Activated CD4-positive, alpha-beta memory T cell treated with anti-CD3 and anti-CD28 coated beads, Interleukin-2, amount 10 ng/mL, durations not matched to agents 7 days and 5 days (primary cell): Measurements from ENCODE around the gene ACBD4. TPM values are rescaled to one million over a fixed set of nuclear protein-coding genes. Genes with fewer than 3 reads are reported as not detected.
A peak's percentile ranks its signal among the peaks of the same experiment; 100 is the strongest.

Experiments
- CTCF ChIA-PET: fragments of 350-600 bp; sonication (Branson Sonifier 250); formaldehyde crosslinking; loops from one replicate; lab custom pipeline; 2021; ENCODE audit warnings: antibody characterized with exemption, inconsistent platforms; lab: Charles Lee
- POLR2A ChIA-PET: fragments of 350-600 bp; sonication (Branson Sonifier 250); formaldehyde crosslinking; loops from one replicate; lab custom pipeline; 2021; ENCODE audit warnings: antibody characterized with exemption; lab: Charles Lee
- DNase-seq: peaks from one replicate; pipeline ENCODE4 v3.0.0-alpha.2; 2020
- H3K27ac Mint-ChIP-seq: one replicate; pipeline ENCODE4 v1.8.0; 2021; ENCODE audit warnings: mild to moderate bottlenecking, mixed read lengths
- H3K27me3 Mint-ChIP-seq: one replicate; pipeline ENCODE4 v1.8.0; 2021; ENCODE audit warnings: mixed read lengths
- H3K36me3 Mint-ChIP-seq: one replicate; pipeline ENCODE4 v1.8.0; 2021; ENCODE audit warnings: low read depth, mixed read lengths
- H3K4me1 Mint-ChIP-seq: one replicate; pipeline ENCODE4 v1.8.0; 2021; ENCODE audit warnings: mixed read lengths
- H3K4me3 Mint-ChIP-seq: one replicate; pipeline ENCODE4 v1.8.0; 2021; ENCODE audit warnings: mild to moderate bottlenecking, mixed read lengths
- H3K9me3 Mint-ChIP-seq: one replicate; pipeline ENCODE4 v1.8.0; 2021; ENCODE audit warnings: mixed read lengths
- total RNA-seq, 2 experiments: library from RNA; stranded (reverse); gene quantifications; one replicate each; pipeline ENCODE4 v1.2.3, GENCODE V29; 2021

The ACBD4 gene
- 10 to 100 TPM; 15.0 to 17.8 TPM for total RNA-seq

DNA sequence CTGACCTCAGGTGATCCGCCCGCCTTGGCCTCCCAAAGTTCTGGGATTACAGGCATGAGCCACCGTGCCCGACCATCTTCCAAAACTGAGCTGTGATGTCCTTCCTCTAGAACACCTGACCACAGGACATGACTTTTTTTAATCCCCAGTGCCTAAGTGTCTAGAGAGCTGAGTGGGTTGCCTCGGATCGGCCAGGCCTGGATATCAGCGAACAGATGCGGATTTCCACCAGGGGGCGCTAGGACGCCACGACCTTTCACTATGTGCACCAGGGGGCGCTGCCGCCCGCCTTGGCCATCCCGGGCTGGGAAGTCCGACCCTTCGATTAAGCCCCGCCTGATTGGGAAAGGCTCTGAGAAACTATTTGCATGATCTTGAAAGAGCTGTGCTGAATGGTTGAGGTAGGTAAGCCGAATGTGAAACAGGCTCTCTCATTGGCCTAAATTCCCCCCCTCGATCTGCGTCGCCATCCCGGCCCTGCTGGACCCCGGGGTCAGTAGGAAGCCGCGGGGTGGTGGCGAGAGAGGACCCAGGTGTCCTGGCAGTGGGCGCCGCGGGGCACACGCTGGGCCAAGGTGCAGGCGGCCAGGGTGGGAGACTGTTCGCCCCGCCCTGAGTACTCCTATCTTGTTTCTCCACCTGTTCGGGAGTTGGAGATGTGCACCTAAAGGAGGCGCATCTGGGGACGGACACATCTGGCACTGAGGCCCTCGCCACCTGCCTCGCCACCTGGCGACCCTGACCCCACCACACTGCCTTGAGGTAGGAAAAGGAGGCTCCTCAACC, at the start of gene ACBD4:
Gene ACBD4 (plus strand): TSS at position 496 of the 786 bp plus-strand sequence. CDS start 458 bp downstream, outside the sequence.
- Mint-ChIP-seq H3K9me3 (no peaks in the 10 kb centered on the region), H3K36me3 (no peaks in the 10 kb centered on the region), H3K27ac (peak within 1 kb of the TSS; percentile 66), H3K4me3 (peak within 1 kb of the TSS; percentile 87), H3K27me3 (peaks cover 9% of the 10 kb centered on the region), H3K4me1 (peaks cover 20% of the 10 kb centered on the region)
- ChIA-PET POLR2A (interaction anchor here (0.7 to 6.0 kb wide), 14 partner anchors 10 to 114 kb away, joined by 3 to 106 read pairs (median 5); partner anchors contain the start of genes HEXIM1, HEXIM2 and NMT1), CTCF (interaction anchor here (0.6 to 11.5 kb wide), 77 partner anchors 10 to 579 kb away, joined by 3 to 347 read pairs (median 5); partner anchors contain the start of genes DCAKD, EFTUD2, FMNL1 and FZD2)
- DNase-seq: peak; percentile 98

GRCh38 chr17:45086391-45086790, 49.1 kb upstream of the ACBD4 start:
- DNase-seq: no peak
- Mint-ChIP-seq H3K27me3 (no peaks in the 10 kb centered on the region), H3K4me3 (no peak overlapping the region), H3K36me3 (peaks cover 49% of the 10 kb centered on the region), H3K27ac (no peak overlapping the region), H3K9me3 (no peaks in the 10 kb centered on the region), H3K4me1 (peaks cover 7% of the 10 kb centered on the region)
- ChIA-PET CTCF (interaction anchor here (0.9 to 5.6 kb wide), 3 partner anchors 9 to 116 kb away, joined by 3 to 26 read pairs (median 6); no protein-coding TSS in a partner anchor), POLR2A (interaction anchor here (1.0 kb wide), 1 partner anchor 23 kb away, joined by 3 read pairs; no protein-coding TSS in a partner anchor)

DNA sequence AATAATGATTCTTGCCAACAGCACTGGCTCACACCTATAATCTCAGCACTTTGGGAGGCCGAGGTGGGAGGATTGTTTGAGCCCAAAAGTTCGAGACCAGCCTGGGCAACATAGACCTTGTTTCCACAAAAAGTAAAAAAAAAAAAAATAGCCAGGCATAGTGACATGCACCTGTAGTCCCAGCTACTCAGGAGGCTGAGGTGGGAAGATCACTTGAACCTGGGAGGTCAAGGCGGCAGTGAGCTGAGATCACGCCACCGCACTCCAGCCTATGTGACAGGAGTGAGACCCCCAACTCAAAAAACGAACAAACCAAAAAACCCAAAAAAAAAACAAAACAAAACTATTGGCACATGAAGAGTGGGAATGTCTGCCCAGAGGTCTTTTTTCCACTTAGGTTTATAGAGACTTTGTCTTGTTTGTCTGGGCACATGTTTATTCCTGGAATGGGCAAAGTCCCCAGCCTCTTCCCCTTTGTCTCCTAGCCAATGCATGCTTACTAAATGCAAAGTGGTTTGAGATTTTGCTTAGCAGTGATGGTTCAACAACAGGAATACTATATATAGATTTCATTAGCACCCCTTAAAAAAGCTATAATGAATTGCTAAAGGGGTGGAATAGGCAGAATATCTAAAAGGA, 48.5 kb upstream of the ACBD4 start:
- Mint-ChIP-seq H3K9me3 (no peaks in the 10 kb centered on the region), H3K36me3 (peaks cover 46% of the 10 kb centered on the region), H3K27me3 (no peaks in the 10 kb centered on the region), H3K4me1 (peaks cover 7% of the 10 kb centered on the region), H3K4me3 (no peak overlapping the region), H3K27ac (no peak overlapping the region)
- ChIA-PET CTCF (interaction anchor here (5.6 kb wide), 1 partner anchor 12 kb away, joined by 26 read pairs; no protein-coding TSS in a partner anchor), POLR2A (interaction anchor here (1.0 kb wide), 1 partner anchor 24 kb away, joined by 3 read pairs; no protein-coding TSS in a partner anchor)
- DNase-seq: no peak

- CTCF ChIA-PET: interaction anchor here (0.6 to 5.6 kb wide), 2 partner anchors 12 to 38 kb away, joined by 3 to 26 read pairs; no protein-coding TSS in a partner anchor
- no peaks in the 10 kb centered on the region for H3K27me3 Mint-ChIP-seq
Observed at GRCh38 chr17:45087504-45087975, 47.9 kb upstream of the ACBD4 start.

DNA sequence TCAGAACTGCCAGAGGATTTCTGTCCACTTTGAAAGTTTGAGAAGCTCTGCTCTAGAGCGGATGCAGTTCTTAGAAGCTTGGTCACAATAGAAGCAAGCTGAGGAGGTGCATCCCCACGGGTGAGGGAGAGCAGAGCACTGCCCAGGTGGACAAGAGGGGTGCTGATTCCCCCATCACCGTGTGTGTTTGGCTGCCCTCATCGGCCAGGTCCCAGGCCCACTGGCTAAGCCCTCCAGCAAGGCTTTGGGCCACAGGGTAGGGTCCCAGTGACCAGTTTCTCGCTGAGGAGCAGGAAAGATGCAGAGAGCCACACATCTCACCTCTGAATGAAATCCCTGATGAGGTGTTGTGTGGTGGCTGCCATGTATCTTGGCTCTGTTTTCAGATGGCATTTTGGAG, 47.5 kb upstream of the ACBD4 start:
- peaks cover 7% of the 10 kb centered on the region for H3K4me1 Mint-ChIP-seq
- ChIA-PET CTCF (interaction anchor here (0.6 to 5.6 kb wide), 2 partner anchors 11 to 39 kb away, joined by 3 to 26 read pairs; no protein-coding TSS in a partner anchor), POLR2A (interaction anchor here (0.7 kb wide), 1 partner anchor 9 kb away, joined by 3 read pairs; no protein-coding TSS in a partner anchor)
- H3K9me3 Mint-ChIP-seq: no peaks in the 10 kb centered on the region
- no peaks in the 10 kb centered on the region for H3K27me3 Mint-ChIP-seq
- no peak for DNase-seq
- H3K27ac Mint-ChIP-seq: no peak overlapping the region
- H3K4me3 Mint-ChIP-seq: no peak overlapping the region
- H3K36me3 Mint-ChIP-seq: peaks cover 50% of the 10 kb centered on the region

More at GRCh38 chr17:45087504-45087975, 47.9 kb upstream of the ACBD4 start:
- POLR2A ChIA-PET: interaction anchor here (0.7 kb wide), 1 partner anchor 9 kb away, joined by 3 read pairs; no protein-coding TSS in a partner anchor
- peaks cover 7% of the 10 kb centered on the region for H3K4me1 Mint-ChIP-seq
- H3K9me3 Mint-ChIP-seq: no peaks in the 10 kb centered on the region
- no peak for DNase-seq
- no peak overlapping the region for H3K4me3 Mint-ChIP-seq
- H3K27ac Mint-ChIP-seq: no peak overlapping the region
- peaks cover 47% of the 10 kb centered on the region for H3K36me3 Mint-ChIP-seq

GRCh38 chr17:45088741-45089140, 46.7 kb upstream of the ACBD4 start:
- Mint-ChIP-seq H3K27ac (no peak overlapping the region), H3K4me3 (no peak overlapping the region)

DNA sequence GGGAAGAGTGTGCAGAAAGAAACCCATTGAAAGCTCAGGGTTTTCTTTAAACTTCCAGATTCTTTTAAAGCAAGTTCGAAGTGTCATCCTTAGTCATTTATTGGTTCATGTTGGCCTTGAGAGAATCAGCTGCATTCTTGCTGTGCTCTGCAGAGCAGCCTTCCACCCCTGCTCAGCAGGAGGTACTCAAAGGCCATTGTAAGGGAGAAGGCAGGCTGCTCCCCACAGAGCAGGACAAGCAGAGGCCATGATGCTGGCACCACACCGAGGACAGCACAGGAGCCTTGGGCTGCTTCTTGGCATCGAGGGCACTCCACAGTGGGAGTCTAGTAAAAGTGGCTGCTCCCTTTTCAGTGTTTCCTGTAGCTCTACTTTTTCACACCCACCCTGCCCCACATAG, 44.8 kb upstream of the ACBD4 start:
- POLR2A ChIA-PET: interaction anchor here (0.9 kb wide), 1 partner anchor 30 kb away, joined by 3 read pairs; the partner anchor contains the start of gene NMT1
- H3K36me3 Mint-ChIP-seq: peaks cover 65% of the 10 kb centered on the region
- H3K27ac Mint-ChIP-seq: no peak overlapping the region
- no peaks in the 10 kb centered on the region for H3K9me3 Mint-ChIP-seq
- CTCF ChIA-PET: interaction anchor here (5.6 kb wide), 1 partner anchor 9 kb away, joined by 26 read pairs; no protein-coding TSS in a partner anchor
- no peak overlapping the region for H3K4me3 Mint-ChIP-seq
- no peaks in the 10 kb centered on the region for H3K27me3 Mint-ChIP-seq
- peaks cover 7% of the 10 kb centered on the region for H3K4me1 Mint-ChIP-seq
- no peak for DNase-seq

More at GRCh38 chr17:45088741-45089140, 46.7 kb upstream of the ACBD4 start:
- Mint-ChIP-seq H3K27me3 (no peaks in the 10 kb centered on the region), H3K4me1 (peaks cover 7% of the 10 kb centered on the region), H3K9me3 (no peaks in the 10 kb centered on the region), H3K36me3 (peaks cover 58% of the 10 kb centered on the region)
- no peak for DNase-seq
- POLR2A ChIA-PET: interaction anchor here (0.6 kb wide), 1 partner anchor 661 kb away, joined by 3 read pairs; no protein-coding TSS in a partner anchor
- CTCF ChIA-PET: interaction anchor here (0.7 to 5.6 kb wide), 3 partner anchors 11 to 47 kb away, joined by 3 to 26 read pairs (median 6); partner anchors contain the start of gene ACBD4

- CTCF ChIA-PET: no interaction called here
- Mint-ChIP-seq H3K27ac (no peak overlapping the region), H3K4me3 (no peak overlapping the region), H3K9me3 (no peaks in the 10 kb centered on the region), H3K4me1 (peaks cover 7% of the 10 kb centered on the region), H3K36me3 (peaks cover 69% of the 10 kb centered on the region), H3K27me3 (no peaks in the 10 kb centered on the region)
- no peak for DNase-seq
- POLR2A ChIA-PET: no interaction called here
Observed at GRCh38 chr17:45091778-45092425, 43.6 kb upstream of the ACBD4 start.

GRCh38 chr17:45092911-45093430, 42.5 kb upstream of the ACBD4 start:
- peaks cover 67% of the 10 kb centered on the region for H3K36me3 Mint-ChIP-seq
- H3K4me1 Mint-ChIP-seq: peaks cover 3% of the 10 kb centered on the region
- no peak overlapping the region for H3K27ac Mint-ChIP-seq
- POLR2A ChIA-PET: no interaction called here
- no peak overlapping the region for H3K4me3 Mint-ChIP-seq
- H3K27me3 Mint-ChIP-seq: no peaks in the 10 kb centered on the region
- DNase-seq: no peak
- CTCF ChIA-PET: no interaction called here
- H3K9me3 Mint-ChIP-seq: no peaks in the 10 kb centered on the region

- Mint-ChIP-seq H3K4me3 (no peak overlapping the region), H3K27ac (no peak overlapping the region), H3K36me3 (peaks cover 67% of the 10 kb centered on the region), H3K9me3 (no peaks in the 10 kb centered on the region), H3K27me3 (no peaks in the 10 kb centered on the region), H3K4me1 (no peaks in the 10 kb centered on the region)
- CTCF ChIA-PET: no interaction called here
- POLR2A ChIA-PET: interaction anchor here (1.0 kb wide), 1 partner anchor 25 kb away, joined by 3 read pairs; no protein-coding TSS in a partner anchor
- DNase-seq: no peak
Observed at GRCh38 chr17:45093444-45094110, 41.9 kb upstream of the ACBD4 start.

DNA sequence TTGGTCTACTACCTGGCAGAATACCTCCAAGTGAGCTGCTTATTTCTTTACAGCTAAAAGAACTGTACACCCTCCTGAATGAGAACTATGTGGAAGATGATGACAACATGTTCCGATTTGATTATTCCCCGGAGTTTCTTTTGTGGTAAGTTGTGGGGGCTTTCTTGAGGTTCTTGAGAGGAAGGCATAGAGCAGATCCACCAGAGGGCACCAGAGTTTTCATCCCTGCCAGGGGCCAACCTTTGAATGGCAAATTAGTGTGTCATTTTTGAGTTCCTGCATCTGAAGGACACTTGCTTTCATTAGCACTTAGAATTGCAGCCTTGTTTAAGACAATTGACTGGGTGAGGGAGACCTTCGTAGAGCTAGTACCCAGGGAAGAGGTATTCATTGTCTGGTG, 39.3 kb upstream of the ACBD4 start:
- Mint-ChIP-seq H3K27ac (no peak overlapping the region), H3K4me3 (no peak overlapping the region), H3K9me3 (no peaks in the 10 kb centered on the region), H3K4me1 (no peaks in the 10 kb centered on the region), H3K27me3 (no peaks in the 10 kb centered on the region), H3K36me3 (peaks cover 68% of the 10 kb centered on the region)
- DNase-seq: no peak
- CTCF ChIA-PET: interaction anchor here (1.0 to 2.4 kb wide), 3 partner anchors 11 to 101 kb away, joined by 5 to 10 read pairs (median 6); partner anchors contain the start of gene ACBD4
- POLR2A ChIA-PET: no interaction called here
